8988T (cell line): Measurements from ENCODE around the gene ATF5.

Experiments used
- DNase-seq: peaks from one replicate; pipeline ENCODE4 v3.0.0; 2011

ATF5 gene

GRCh38 chr19:49894879-49895565 is 34.0 kb upstream of the ATF5 start:
- no peak for DNase-seq

- no peak for DNase-seq
Measured at GRCh38 chr19:49895566-49896297, 33.3 kb upstream of the ATF5 start.

- no peak for DNase-seq
Measured at GRCh38 chr19:49896863-49897621, 32.0 kb upstream of the ATF5 start, which contains the start of gene IL4I1. Gene IL4I1, minus strand, starts transcription at chr19:49896887. Its CDS starts 727 bp downstream, at chr19:49896160.

GRCh38 chr19:49904136-49904535 is 24.9 kb upstream of the ATF5 start:
- DNase-seq, result no peak

GRCh38 chr19:49906879-49907564 is 22.0 kb upstream of the ATF5 start:
- DNase-seq, result no peak

GRCh38 chr19:49907745-49908446 is 21.1 kb upstream of the ATF5 start:
- no peak for DNase-seq

- DNase-seq, result no peak
Measured at GRCh38 chr19:49908480-49909420, 20.3 kb upstream of the ATF5 start.

GRCh38 chr19:49910179-49910578 is 18.8 kb upstream of the ATF5 start:
- DNase-seq, result no peak

- no peak for DNase-seq
Measured at GRCh38 chr19:49911381-49912145, 17.4 kb upstream of the ATF5 start.

- DNase-seq, result no peak
Measured at GRCh38 chr19:49912965-49913685, 15.9 kb upstream of the ATF5 start.

- no peak for DNase-seq
Measured at GRCh38 chr19:49913720-49914119, 15.3 kb upstream of the ATF5 start.

- no peak for DNase-seq
Measured at GRCh38 chr19:49915271-49915670, 13.7 kb upstream of the ATF5 start.

- no peak for DNase-seq
Measured at GRCh38 chr19:49916839-49917733, 11.9 kb upstream of the ATF5 start.

- DNase-seq, result no peak
Measured at GRCh38 chr19:49918089-49918488, 10.9 kb upstream of the ATF5 start.

GRCh38 chr19:49920624-49921363 is 8.2 kb upstream of the ATF5 start:
- no peak for DNase-seq

GRCh38 chr19:49921871-49922795 is 6.9 kb upstream of the ATF5 start:
- no peak for DNase-seq
